ENCODE measurements around the gene EIF3D.

Gene EIF3D

DNA sequence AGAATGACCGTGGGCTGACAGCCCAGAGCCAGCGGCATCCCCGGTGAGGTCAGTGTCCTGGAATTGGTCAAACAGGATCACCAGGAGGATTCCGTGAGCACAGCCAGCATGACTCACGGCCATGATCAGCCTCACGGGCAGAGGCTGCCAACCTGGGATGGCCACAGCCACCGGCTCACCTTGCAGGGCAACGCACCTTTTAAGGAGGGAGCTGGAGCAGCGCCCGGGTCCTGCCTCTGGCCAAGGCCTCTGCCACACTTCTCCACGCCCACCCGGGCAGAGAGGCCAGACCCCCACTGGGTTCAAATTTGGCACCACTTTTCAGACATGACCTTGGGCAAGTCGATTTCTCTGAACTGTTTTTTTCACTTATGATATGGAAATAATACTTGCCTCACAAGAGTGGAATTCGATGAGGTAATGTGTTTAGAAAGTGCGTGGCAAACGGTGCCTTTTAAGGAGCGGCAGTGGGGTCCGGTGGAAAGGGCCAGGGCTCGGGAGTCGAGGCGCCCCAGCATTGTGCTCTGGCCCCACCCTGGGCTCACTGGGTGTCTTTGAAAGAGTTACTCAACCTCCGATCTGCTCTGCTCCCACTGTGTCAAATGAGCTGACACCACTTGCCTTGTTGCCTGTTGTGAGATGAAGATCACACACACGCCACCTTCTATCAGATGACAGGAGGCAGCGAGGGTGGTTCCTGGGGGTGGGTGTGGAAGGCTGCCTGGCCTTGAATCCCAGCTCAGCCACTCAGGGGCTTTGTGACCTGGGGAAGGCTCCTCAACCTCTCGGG is 63.5 kb downstream of the EIF3D start:
- FAIRE-seq = no peak

DNA sequence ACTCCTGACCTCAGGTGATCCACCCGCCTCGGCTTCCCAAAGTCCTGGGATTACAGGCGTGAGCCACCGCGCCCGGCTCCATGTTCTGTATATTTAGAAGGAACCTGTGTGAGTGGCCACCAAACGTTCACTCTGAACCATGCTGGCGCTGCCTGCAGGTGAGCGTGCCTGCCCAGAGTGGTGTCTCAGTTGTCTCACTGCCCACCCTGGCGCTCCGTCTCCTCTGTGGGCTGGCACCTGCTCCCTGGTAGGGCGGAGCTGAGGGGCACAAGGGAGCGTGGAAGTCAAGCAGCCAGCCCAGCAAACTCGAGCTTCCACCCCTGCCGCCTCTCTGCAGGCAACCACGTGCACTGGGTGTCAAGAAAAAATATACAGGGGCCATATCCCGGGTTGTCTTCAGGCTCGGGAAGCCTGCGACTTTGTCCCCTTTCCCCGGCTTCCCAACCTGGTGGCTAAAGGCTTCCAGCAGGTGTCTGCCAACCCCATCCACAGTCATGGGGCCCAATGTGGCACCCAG is 64.2 kb downstream of the EIF3D start:
- FAIRE-seq = no peak

DNA sequence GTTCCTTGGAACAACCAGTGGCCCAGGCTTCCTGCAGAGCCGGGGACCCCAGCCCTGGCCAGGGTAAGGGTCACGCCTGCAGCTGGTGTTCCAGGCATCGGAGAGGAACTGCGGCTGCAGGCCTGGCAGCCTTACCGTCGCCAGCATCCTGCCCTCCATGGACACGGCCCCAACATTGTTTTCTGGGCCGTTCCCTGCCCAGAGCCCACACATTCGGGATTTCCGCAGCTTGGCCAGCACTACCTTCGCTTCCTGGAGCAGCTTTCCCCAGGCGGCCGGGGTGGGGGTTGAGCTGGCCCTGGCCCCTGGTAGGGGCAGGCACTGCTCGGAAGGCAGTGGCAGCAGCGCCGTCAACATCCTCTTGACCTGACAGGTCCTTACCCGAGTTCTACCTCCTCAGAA is 65.2 kb downstream of the EIF3D start:
- FAIRE-seq = no peak

DNA sequence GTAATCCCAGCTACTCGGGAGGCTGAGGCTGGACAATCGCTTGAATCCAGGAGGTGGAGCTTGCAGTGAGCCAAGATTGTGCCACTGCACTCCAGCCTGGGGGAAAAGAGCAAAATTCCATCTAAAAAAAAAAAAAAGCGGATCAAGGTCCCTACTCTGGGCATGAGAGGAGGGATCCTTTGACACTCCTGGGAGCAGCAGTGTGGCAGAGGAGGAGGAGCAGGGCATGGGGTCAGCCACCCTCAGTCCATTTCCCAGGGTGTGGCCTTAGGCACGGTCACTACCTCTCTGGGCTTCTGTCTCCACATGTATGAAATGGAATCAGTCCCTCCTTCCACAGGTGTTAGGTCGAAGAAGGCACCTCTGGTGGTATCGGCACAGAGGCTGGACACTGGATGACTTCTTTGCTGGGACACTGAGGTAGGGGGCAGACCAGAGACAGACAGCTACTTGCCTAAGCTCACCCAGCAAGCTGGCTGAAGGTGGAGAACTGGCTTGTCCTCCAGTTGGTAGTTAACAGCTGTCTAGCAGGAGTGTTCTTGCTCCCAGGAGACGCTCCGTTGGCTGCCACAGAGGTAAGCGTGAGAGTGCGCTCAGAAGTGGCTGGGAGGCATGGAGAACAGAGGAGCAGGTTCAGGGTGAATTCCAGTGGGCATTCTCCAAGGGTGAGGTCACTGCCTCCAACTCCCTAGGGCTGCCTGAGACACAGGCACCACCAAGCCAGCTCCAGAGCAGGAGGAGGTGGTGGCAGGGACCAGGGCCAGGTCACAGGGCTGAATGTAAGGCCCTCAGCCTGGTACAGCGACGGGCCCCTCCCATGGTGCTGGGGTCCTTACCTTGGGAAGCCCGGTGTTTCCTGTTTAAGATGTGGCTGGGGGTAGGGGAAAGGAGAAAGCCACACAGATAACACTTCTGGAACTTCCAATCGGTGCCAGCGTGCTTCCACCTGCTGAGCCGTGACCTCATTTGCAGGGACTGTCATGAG is 67.0 kb downstream of the EIF3D start:
- FAIRE-seq = no peak

Data from endometrium (tissue), 2 donors.